GM23338 (cell line): ENCODE data around the gene TMEM30A. TPM values are rescaled to one million over a fixed set of nuclear protein-coding genes. Genes with fewer than 3 reads are reported as not detected.

Experiments used
- ATAC-seq: fragments of 200-7000 bp; cut with Tn5 transposase; 3 replicates; pipeline ENCODE4 v1.9.1; 2020
- DNase-seq: peaks from one replicate; pipeline ENCODE4 v3.0.0-alpha.2; 2015; ENCODE audit warnings: low spot score
- H2AFZ ChIP-seq: fragments of 200-600 bp; sonication (generic); 2 replicates; pipeline ENCODE4 v1.8.0; 2016; ENCODE audit warnings: antibody characterized with exemption, mild to moderate bottlenecking, moderate library complexity
- H3F3A ChIP-seq: fragments of 200-600 bp; sonication (generic); replicated peaks from 2 replicates; pipeline ENCODE4 v1.8.0; 2017; ENCODE audit warnings: antibody characterized with exemption, mixed run types, low read depth
- H3K27ac ChIP-seq: fragments of 200-600 bp; sonication (generic); 2 replicates; pipeline ENCODE4 v1.6.1; 2016; ENCODE audit warnings: low read depth
- H3K27me3 ChIP-seq: fragments of 200-600 bp; sonication (generic); 2 replicates; pipeline ENCODE4 v1.8.0; 2016; ENCODE audit warnings: mild to moderate bottlenecking, mixed run types, moderate library complexity; ENCODE audit not compliant: insufficient read depth
- H3K36me3 ChIP-seq: fragments of 200-600 bp; sonication (generic); 2 replicates; pipeline ENCODE4 v1.8.0; 2016; ENCODE audit warnings: mild to moderate bottlenecking; ENCODE audit not compliant: insufficient read depth
- H3K4me1 ChIP-seq: fragments of 200-600 bp; sonication (generic); 2 replicates; pipeline ENCODE4 v1.8.0; 2016; ENCODE audit warnings: mild to moderate bottlenecking, moderate library complexity; ENCODE audit not compliant: insufficient read depth
- H3K4me2 ChIP-seq: fragments of 200-600 bp; sonication (generic); 2 replicates; pipeline ENCODE4 v1.7.1; 2017; ENCODE audit warnings: mixed run types
- H3K4me3 ChIP-seq: fragments of 200-600 bp; sonication (generic); 2 replicates; pipeline ENCODE4 v1.6.1; 2016; ENCODE audit warnings: mixed run types
- H3K79me2 ChIP-seq: fragments of 200-600 bp; sonication (generic); replicated peaks from 2 replicates; pipeline ENCODE4 v1.8.0; 2017; ENCODE audit warnings: mild to moderate bottlenecking; ENCODE audit not compliant: insufficient read depth
- H3K9me2 ChIP-seq: fragments of 200-600 bp; sonication (generic); 2 replicates; pipeline ENCODE4 v1.8.0; 2017; ENCODE audit not compliant: insufficient read depth
- H4K20me1 ChIP-seq: fragments of 200-600 bp; sonication (generic); replicated peaks from 2 replicates; pipeline ENCODE4 v1.8.0; 2017; ENCODE audit warnings: mild to moderate bottlenecking; ENCODE audit not compliant: insufficient read depth
- H3K27ac Mint-ChIP-seq: 2 replicates; pipeline ENCODE4 v1.8.0; 2020; ENCODE audit warnings: inconsistent platforms, mild to moderate bottlenecking, moderate library complexity, mixed read lengths
- H3K27me3 Mint-ChIP-seq: 3 replicates; pipeline ENCODE4 v1.8.0; 2022; ENCODE audit warnings: low read depth, mild to moderate bottlenecking, moderate library complexity, mixed read lengths, inconsistent platforms; ENCODE audit not compliant: insufficient read depth, poor library complexity
- H3K36me3 Mint-ChIP-seq: 3 replicates; pipeline ENCODE4 v1.8.0; 2021; ENCODE audit warnings: low read depth, mild to moderate bottlenecking, inconsistent platforms, moderate library complexity, mixed read lengths
- H3K4me1 Mint-ChIP-seq: 3 replicates; pipeline ENCODE4 v1.8.0; 2020; ENCODE audit warnings: mild to moderate bottlenecking, inconsistent platforms, mixed read lengths
- H3K4me3 Mint-ChIP-seq: 3 replicates; pipeline ENCODE4 v1.8.0; 2021; ENCODE audit warnings: moderate library complexity, mild to moderate bottlenecking, inconsistent platforms, mixed read lengths
- H3K9me3 Mint-ChIP-seq: 3 replicates; pipeline ENCODE4 v1.8.0; 2020; ENCODE audit warnings: moderate library complexity, mild to moderate bottlenecking, inconsistent platforms, mixed read lengths
- CREB1 ChIP-seq: fragments of 250-450 bp; sonication (Bioruptor Pico); IDR thresholded peaks from 2 replicates; pipeline ENCODE4 v1.5.0; 2020; ENCODE audit warnings: low read depth, mild to moderate bottlenecking, moderate library complexity
- CTCF ChIP-seq, 2 experiments: fragments of 200-600 bp in 1 of 2; sonication (generic) in 1 of 2; conservative IDR thresholded peaks; 2 replicates each; pipeline versions ENCODE4 v1.5.1 to v1.6.1; 2016 to 2017; ENCODE audit warnings: antibody characterized with exemption in 2 of 2, low read depth in 2 of 2, mild to moderate bottlenecking in 2 of 2, moderate library complexity in 1 of 2
- ETS1 ChIP-seq: IDR thresholded peaks from 2 replicates; pipeline ENCODE4 v1.6.1; 2016; ENCODE audit warnings: antibody characterized with exemption
- EZH2 ChIP-seq: fragments of 200-600 bp; sonication (generic); IDR thresholded peaks from one replicate; pipeline ENCODE4 v1.8.0; 2017; ENCODE audit warnings: antibody characterized with exemption, mild to moderate bottlenecking, low read depth; ENCODE audit not compliant: unreplicated experiment
- EZH2phosphoT487 ChIP-seq: fragments of 200-600 bp; sonication (generic); IDR thresholded peaks from one replicate; pipeline ENCODE4 v1.8.1; 2018; ENCODE audit warnings: antibody characterized with exemption; ENCODE audit not compliant: unreplicated experiment
- JUNB ChIP-seq: IDR thresholded peaks from one replicate; pipeline ENCODE4 v1.6.1; 2016; ENCODE audit warnings: antibody characterized with exemption; ENCODE audit not compliant: unreplicated experiment
- NANOG ChIP-seq: IDR thresholded peaks from 2 replicates; pipeline ENCODE4 v1.6.1; 2016; ENCODE audit warnings: antibody characterized with exemption, borderline replicate concordance
- POLR2AphosphoS5 ChIP-seq: IDR thresholded peaks from 2 replicates; pipeline ENCODE4 v1.6.1; 2016; ENCODE audit warnings: antibody characterized with exemption, low read depth
- REST ChIP-seq: IDR thresholded peaks from one replicate; pipeline ENCODE4 v1.6.1; 2018; ENCODE audit warnings: antibody characterized with exemption; ENCODE audit not compliant: unreplicated experiment
- STAT1 ChIP-seq: IDR thresholded peaks from one replicate; pipeline ENCODE4 v1.6.1; 2016; ENCODE audit warnings: antibody characterized with exemption; ENCODE audit not compliant: unreplicated experiment
- ZNF114 ChIP-seq: fragments of 250-450 bp; sonication (Bioruptor Pico); IDR thresholded peaks from 2 replicates; pipeline ENCODE4 v1.5.0; 2020; ENCODE audit warnings: mild to moderate bottlenecking, moderate library complexity
- ZNF331 ChIP-seq: fragments of 250-450 bp; sonication (Bioruptor Pico); IDR thresholded peaks from 2 replicates; pipeline ENCODE4 v1.5.0; 2020; ENCODE audit warnings: low read depth, mild to moderate bottlenecking, moderate library complexity
- ZNF462 ChIP-seq: fragments of 250-450 bp; sonication (Bioruptor Pico); IDR thresholded peaks from 2 replicates; pipeline ENCODE4 v1.5.0; 2020; ENCODE audit warnings: mild to moderate bottlenecking, moderate library complexity
- polyA plus RNA-seq: library from polyadenylated mRNA; unstranded; fragments of >200 nt; fragmentation: Nextera tagmentation; extraction: Ambion mirVana; gene quantifications from 2 replicates; pipeline ENCODE4 v1.2.1, GENCODE V29; 2016
- total RNA-seq: library from RNA; depleted of rRNA; stranded (reverse); fragments of >200 nt; shearing (Covaris generic); gene quantifications from 2 replicates; pipeline ENCODE4 v1.2.3, GENCODE V29; 2014

TMEM30A gene
- total and polyA plus RNA-seq, 2 experiments from 2014 or later: 61.7 to 99.9 TPM

- Mint-ChIP-seq H3K9me3 (peaks cover 5% of the 10 kb centered on the region; the same call in 1 of the 3 replicates), H3K4me3 (no peak overlapping the region), H3K4me1 (peaks cover 11% of the 10 kb centered on the region), H3K27ac (no peak overlapping the region), H3K27me3 (peaks cover 3% of the 10 kb centered on the region), H3K36me3 (no peaks in the 10 kb centered on the region; the same call in 2 of the 3 replicates)
- H2AFZ ChIP-seq: no peak overlapping the region
- no peaks in the 10 kb centered on the region for H3K9me2 ChIP-seq
- H3K27me3 ChIP-seq: no peaks in the 10 kb centered on the region
- no peaks in the 10 kb centered on the region for H4K20me1 ChIP-seq
- no peak overlapping the region for H3K4me2 ChIP-seq
- no peaks in the 10 kb centered on the region for H3K36me3 ChIP-seq
- no peak for TF ChIP-seq JUNB
- no peak for TF ChIP-seq ETS1
- no peak for TF ChIP-seq ZNF331 (CRISPR knock-in tag)
- no peak for TF ChIP-seq STAT1
- no peak for TF ChIP-seq POLR2AphosphoS5
- no peak for TF ChIP-seq EZH2
- no peak for TF ChIP-seq NANOG
- no peak for TF ChIP-seq EZH2phosphoT487
- TF ChIP-seq ZNF462 (CRISPR knock-in tag): no peak
- no peak for TF ChIP-seq ZNF114 (CRISPR knock-in tag)
- no peak for TF ChIP-seq CTCF (conservative IDR thresholded peaks at IDR 0.05; ENCODE audit: low read depth in 2 of 2)
- TF ChIP-seq REST: no peak
- no peak for TF ChIP-seq CREB1 (CRISPR knock-in tag)
- no peak for ATAC-seq
- H3K27ac ChIP-seq: no peak overlapping the region
- no peaks in the 10 kb centered on the region for H3K79me2 ChIP-seq
- H3F3A ChIP-seq: no peaks in the 10 kb centered on the region
- H3K4me1 ChIP-seq: no peaks in the 10 kb centered on the region
- no peak for DNase-seq
- H3K4me3 ChIP-seq: no peak overlapping the region
These were observed 34.3 kb upstream of the TMEM30A start for GRCh38 chr6:75318900-75319299.
